Activated CD4-positive, alpha-beta T cell treated with anti-CD3 and anti-CD28 coated beads, Interleukin-2, amount 50 U/mL, for 4 hours (primary cell): ENCODE results near the gene CLDN16.

Experiments
- DNase-seq, 2 experiments: peaks; one replicate each; pipeline ENCODE4 v3.0.0-alpha.2; 2020

The CLDN16 gene

DNA sequence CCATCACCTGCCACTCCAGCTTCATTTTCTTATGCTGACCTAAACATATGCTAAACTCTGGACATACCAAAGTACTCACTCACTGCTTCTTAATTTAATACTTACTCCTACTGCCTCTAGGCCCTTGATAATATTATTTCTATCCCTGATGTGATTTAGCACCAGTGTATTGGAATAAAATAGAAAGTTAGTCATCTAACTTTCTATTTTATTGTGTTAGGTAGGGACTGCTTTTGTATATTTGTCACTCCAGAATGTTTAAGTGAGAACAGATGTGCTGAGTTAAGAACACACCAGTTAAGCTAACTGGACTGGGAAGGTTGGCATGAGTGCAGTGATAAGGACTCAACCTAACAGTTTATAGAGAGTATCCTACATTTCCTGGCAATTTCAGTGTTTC is 6.5 kb upstream of the CLDN16 start:
- DNase-seq: no peak

DNA sequence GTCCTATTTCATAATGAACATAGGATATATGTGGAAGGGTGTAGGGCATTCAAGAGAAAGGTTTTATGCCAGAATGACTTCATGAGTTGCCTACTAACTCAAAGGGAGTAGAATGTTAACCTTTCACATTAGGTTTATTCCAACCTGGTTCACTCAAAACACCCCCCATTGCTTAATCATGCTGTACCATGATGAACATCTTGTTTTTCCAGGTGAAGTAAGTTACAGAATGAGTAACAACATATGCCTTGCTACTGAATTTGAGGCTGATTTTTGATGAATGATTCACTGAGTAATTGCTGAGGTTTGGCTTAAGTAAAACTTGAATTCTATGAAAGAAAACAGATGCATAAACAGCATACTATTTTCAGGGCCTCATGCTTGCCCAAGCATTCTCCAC is 5.9 kb upstream of the CLDN16 start:
- no peak for DNase-seq

DNA sequence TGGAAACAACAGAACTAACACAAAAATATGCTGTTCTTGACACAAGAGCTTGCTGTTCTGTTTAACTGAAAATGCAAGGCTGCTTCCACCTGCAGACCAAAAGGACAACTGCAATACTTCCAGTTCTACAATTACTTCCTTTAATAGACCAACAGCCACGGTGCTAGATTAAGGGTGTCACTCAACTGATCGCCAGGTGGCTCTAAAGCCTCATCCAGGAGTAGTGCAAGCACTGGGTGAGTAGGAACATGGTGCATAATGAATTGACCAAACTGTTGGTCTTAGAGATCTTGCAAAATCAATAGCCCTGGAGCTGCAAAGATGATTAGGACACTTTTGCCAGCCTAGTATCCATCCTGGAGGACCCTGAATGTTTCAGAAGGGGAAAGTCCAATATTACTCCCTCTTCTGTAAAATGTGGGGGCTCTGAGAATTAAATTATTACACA is 3.6 kb upstream of the CLDN16 start:
- no peak for DNase-seq

DNA sequence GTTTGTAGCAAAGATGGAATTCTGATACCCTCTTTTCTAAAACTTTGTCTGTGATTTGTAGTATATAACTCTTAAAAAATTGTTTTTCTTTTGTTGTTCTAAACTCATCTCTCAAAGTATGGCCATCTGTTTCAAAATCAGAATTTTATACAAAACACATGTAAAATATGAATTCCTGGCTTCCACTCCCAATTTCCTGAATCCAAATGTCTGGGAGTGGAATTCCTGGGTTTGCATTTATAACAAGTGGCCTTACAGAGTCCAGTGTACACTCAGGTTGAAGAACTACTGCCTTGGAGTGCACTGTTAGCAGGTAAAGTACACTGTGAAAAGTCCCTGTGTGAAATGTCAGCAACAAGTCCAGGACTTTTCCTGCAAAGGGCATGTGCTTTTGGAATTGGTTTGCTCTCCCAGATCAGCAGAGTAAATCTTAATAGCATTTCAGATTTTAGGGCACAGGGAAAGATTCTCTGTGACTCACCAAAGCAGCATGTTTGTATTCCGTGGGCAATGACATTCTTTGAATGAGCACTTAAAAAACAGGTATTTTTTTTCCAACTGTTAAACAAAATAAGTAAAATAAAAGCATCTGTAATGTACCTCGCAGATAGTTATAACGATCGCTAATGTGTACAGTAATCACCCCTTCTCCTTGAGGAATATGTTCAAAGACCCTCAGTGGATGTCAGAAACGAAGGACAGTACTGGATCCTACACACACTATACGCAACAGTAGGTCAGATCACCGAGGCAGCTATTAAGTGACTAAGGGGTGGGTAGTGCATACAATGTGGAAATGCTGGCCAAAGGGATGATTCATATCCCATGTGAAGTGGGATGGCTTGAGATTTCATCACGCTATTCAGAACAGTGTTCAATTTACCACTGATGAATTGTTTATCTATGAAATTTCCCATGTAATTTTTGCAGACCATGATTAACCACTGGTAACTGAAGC is 2.0 kb upstream of the CLDN16 start:
- no peak for DNase-seq

DNA sequence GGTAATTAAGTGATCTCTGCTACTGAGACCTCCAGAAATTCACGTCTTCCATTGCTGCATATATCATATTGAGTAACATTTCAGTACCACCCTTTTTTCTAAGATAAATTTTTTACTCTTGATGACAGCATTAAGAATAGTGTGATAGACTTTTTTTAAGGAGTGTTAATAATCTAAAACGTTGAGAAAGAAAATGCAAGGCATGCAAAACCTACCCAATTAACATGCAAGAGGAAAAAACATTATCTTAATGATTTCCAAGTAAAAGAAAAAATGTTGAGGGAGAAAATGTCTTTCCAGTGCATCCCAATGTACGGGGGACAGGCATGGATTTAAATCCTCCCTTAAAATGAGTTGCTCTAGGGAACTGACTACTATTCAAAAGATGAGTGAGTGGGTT is 740 bp downstream of the CLDN16 start:
- no peak for DNase-seq

DNA sequence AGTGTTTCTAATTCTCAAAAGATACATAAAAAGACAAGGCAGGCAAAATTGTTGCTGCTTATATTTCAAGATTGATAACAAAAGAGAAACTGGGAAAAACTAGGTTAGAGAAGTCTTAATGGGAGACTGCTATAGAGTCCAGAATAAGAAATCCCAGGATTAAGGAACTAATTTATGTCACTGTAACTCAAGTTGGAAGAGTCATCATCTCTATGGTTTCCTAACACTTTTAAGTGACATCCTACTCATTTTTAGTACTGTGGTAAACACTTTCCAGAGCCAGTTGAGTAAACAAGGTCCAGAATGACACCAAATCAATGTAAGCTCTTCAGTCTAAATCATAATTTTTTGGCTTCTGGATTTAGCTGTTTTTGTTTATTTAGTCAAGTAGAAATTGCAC is 8.0 kb downstream of the CLDN16 start:
- DNase-seq: no peak

DNA sequence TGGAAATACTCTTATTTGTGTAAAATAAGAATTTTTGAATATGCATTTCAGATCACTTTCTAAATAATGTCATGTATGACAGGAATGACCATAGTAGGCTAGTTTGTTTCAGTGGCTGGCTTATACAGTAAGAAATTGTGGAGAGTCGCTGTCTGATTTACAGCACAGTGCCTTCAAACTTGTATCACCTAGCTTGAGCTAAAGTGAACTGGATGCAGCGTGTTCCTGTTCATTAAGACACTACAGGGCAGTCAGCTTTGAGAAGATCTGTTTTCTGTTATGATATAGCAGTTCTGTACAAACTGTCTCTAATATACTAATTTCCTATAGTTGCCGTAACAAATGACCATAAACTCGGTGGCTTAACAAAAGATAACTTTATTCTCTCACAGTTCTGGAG is 9.9 kb downstream of the CLDN16 start:
- no peak for DNase-seq

DNA sequence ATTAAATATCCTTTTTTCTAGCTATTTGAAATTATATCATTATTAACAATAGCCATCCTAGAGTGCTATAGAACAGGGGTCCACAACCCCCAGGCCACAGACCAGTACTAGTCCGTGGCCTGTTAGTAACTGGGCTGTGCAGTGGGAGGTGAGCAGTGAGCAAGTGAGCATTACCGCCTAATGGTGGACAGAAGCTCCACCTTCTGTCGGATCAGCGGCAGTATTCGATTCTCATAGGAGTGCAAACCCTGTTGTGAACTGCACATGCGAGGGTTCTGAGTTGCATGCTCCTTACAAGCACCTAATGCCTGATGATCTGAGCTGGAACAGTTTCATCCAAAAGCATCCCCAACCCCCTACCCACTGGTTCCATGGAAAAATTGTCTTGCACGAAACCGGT is 11.7 kb downstream of the CLDN16 start:
- no peak for DNase-seq

DNA sequence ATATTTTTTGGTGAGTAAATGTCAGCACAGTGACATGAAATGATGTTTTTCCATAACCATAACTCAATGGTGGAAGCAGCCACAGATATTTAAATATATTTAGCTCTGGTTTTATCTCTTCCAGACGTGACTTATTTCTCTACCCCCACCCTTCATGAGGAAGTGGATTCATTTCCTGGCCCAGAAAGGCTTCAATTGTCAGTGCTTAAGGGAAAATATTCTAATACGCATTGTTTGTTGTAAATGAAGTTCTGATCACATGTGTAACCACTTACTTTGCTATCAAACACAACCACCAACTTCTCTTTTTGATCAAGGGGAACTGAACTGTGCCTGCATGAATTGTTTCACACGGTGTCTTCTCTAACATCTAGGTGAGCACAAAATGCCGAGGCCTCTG is 14.0 kb downstream of the CLDN16 start:
- no peak for DNase-seq

DNA sequence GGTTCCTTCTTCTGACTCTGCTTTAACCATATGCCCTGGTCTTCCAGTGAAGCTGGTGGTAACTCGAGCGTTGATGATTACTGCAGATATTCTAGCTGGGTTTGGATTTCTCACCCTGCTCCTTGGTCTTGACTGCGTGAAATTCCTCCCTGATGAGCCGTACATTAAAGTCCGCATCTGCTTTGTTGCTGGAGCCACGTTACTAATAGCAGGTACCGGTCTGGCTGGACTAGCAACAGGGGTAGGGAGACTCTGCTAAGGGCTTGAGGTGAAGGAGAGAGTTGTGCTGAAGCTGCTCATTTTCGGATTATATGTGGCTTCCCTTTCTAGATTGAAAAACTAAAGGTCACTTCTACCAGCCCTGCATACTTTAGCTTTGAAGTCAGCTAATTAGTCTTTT is 16.8 kb downstream of the CLDN16 start:
- DNase-seq: no peak

DNA sequence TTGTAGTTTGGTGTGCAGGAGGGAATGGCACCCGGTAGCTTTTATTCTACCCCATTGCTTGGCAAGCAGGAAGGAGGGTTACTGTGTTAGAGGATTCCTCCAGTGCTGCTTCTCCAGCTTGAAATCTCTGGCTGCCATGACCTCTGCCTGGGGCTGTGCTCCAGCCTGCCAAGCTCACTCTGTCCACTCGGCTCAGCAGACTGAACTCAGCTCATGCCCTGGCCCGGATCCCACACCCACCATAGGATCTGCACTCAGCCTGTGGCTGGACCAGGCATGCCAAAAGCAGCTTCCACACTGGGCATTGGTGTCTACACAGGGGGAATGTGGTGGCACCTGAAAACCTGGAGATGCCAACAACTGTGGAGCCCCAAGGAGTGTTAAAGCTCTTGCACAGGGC is 26.3 kb downstream of the CLDN16 start:
- no peak for DNase-seq

DNA sequence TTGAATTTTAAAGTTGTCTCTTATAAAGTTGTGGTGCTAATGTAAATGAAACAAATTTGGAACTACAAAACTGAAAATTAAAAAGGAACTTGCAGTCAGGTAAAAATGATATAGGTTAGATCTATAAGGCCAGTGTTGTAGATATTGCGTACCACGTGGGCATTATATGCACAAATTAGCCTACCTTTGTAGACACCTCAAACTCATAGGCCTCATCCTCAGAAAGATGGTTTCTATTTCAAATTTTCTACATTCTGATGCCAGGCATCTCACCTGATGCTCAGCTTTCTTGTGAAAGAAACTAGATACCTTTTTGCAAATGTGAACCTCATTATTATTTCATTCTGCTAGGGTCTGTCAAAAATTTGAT is 36.1 kb downstream of the CLDN16 start:
- no peak for DNase-seq

DNA sequence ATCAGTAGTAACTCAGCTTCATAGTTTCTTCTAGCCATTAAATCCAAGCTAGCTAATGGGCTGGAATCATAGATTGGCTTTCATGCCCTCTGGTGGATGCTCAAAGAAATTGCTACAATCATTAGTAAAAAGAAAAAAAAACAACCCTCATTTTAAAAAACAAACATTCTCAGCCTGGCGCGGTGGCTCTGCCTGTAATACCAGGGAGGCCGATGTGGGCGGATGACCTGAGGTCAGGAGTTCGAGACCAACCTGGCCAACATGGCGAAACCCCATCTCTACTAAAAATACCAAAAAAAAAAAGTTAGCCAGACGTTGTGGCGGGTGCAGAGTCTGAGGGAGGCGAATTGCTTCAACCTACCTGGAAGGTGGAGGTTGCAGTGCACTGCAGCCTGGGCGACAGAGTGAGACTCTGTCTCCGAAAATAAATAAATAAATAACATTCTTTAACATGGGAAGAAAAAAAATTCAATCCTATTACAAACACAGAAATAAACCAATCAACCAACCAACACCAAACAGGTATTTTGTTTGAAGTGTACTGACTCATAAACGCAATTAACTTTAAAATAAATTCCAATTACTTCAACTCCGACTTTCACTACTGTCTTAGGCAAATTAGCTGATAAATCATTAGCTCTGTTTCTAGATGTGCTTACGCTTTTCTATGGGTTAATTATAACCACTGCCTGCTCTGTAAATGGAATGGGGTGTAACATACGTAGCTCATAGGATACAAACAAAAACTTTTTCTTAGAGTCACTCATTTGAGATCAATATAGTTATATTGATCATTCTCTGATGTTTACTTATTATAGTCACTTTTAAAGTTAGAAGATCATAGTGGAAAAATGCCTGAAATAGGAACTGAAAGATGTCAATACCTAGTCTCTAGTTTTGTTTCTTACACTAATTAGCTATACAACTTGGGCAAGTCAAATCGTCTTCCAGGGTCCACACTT is 36.8 kb downstream of the CLDN16 start:
- peak; percentile 2 to 3 for DNase-seq

DNA sequence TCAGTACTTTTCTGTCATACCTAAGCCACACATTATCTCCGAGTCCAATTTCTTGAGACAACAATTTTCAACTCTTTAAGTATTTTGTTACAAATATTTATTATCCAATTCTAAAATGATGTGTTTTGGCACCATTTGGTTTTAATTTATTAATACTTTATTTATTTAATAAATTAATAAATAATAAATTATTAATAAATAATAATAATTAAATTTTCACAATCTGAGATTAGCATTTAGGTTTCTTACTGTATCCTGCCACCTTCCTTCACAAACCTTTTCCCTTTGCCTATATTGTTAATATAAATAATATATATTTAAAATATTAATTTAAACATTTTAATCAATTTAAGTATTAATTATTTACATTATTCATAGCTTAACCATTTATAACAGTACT is 37.9 kb downstream of the CLDN16 start:
- no peak for DNase-seq

DNA sequence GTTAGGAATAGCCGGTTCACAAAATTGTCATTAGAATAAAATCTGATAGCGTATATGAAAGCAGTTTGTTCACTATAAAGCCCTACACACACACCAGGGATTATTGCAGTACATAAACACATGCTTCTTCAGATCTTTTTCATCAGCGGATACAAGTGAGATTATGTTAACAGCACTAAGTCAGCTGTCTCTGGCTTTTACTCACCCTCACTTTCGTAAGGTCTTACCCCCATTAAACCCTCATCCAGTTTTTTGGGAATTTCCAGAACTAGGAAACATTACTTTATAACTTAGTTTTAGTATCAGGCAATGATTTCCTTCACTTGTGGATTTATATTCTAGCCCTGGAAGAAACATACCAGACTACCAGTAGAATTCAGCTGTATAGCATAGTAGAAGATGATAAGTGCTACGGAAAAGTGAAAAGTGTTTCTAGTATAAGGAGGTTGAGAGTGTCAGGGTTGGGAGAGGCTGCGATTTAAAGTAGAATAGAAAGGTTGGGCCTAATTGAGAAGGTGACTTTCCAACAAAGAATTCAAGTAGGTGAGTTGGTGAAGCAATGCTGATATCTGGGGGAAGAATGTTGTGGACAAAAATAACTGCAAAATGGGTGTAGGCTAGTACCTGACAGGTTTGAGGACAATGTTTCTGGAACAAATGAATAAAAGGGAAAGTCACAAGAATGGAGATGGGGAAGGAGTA is 39.0 kb downstream of the CLDN16 start:
- no peak for DNase-seq

DNA sequence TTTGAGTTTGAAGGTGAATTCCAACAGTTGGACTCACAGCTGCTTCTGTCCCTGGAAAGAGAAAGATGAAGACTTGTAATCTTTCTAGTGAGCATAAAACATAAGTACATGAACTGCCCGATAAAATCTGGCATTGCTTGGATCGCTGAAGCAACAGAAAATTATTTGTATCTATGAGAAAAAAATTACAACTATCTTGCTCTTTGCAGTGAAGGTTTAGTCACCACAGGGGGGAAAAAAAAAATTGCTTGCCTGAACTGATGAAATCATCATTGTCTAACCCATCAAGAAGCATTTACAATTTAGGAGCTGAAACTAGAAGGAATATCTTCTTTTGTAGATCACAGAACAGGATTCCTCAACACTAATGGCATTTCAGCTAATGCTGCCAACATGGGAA is 41.7 kb downstream of the CLDN16 start:
- DNase-seq: no peak

DNA sequence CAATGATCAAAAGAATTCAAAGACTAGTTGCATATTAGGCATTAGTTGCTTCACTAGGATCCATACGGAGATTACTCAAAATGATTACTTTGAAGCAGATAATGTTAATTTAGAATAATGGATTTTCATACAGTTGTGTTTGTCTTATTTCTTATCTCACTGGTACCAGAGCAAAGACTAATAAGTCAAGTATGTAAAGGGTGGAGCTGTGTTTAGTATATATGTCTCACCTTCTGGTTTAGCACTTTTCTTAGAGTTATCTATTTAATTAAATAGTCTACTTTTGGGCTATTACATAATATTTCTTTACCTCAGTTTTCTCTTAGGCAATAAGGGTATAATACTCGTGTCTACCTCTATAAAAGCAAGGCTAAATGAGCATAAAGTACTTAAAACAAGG is 42.9 kb downstream of the CLDN16 start:
- no peak for DNase-seq

DNA sequence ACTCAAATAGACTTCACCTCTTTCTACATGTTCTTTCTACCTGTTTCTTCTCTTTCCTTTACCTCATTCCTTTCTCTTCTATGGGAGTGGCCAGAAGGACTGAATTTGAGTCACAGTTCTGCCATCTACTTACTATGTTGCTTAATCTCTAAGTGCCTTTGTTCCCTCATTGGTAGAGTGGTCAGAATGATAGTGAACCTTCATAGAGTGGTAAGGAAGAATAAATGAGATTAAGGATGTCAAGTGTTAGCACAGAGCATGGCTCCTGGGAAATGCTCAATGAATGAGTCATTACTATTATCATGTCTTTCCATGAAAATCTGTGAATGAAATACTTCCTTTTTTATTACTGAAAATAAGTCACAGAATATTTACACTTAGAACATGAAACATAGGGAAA is 44.3 kb downstream of the CLDN16 start:
- no peak for DNase-seq

DNA sequence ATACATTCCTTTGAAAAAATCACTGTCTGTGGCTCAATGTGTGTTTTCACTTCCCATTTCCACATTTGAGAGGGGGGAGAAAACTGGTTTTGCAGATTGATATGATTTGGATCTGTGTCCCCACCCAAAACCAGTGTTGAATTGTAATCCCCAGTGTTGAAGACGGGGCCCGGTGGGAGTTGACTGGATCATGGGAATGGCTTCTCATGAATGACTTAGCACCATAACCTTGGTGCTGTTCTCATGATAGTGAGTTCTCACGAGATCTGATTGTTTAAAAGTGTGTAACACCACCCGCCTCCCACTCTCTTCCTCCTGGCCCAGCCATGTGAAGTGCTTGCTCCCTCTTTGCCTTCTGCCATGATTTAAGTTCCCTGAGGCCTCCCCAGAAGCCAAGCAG is 45.7 kb downstream of the CLDN16 start:
- no peak for DNase-seq

DNA sequence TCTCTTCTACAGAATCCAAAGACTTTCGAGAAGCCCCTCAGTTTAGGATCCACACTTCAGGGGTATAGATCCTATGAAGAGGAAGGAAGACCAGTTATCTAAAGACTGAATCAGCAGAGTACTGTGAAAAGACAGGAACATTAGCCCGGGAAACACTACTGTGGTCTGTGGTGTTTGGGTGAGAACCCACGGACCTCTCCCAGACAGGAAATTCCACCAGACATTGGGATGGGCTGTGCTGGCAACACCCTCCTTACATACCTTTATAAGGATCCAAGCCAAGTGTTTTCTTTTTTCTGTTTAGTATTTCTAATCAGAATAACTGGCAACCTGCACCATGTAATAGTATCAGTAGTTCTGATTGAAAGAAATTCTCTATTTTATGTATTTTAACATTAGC is 47.7 kb downstream of the CLDN16 start:
- DNase-seq: no peak

DNA sequence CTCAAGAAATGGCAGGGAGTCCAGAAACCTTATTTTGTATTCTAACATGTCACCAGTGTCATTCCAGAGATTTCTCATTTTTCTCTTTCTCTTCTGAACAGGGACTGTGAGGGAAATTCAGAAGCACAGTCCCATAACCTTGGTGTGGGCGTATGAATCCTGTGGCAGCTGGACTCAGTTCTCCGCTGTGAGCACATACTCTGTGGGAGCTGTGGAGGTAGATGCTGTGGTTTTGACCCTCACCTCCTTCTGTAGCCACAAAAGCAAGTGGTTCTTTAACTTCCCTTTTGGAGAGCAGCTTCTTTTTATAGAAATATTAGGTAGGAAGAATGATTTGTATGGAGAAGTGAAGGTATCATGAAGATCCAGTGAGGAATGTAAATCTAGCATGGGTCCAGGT is 48.4 kb downstream of the CLDN16 start:
- no peak for DNase-seq

DNA sequence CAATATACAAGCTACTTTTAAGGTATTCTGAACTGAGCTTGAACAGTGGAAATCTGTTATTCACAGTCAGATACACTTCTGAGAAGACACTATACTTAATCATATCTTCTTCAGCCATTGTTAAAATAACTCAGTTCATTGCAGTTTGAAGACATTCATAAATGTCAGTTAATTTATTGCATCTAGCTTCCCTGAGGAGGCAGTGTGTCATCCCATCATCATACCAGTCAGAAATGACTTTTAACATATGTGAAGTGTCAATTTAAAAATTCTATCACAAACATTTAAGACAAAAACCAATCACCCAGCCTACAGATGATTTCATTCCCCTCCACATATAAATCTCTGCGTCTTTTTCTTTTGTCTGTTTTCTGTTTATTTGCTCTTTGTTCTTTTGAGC is 54.3 kb downstream of the CLDN16 start:
- DNase-seq: no peak

DNA sequence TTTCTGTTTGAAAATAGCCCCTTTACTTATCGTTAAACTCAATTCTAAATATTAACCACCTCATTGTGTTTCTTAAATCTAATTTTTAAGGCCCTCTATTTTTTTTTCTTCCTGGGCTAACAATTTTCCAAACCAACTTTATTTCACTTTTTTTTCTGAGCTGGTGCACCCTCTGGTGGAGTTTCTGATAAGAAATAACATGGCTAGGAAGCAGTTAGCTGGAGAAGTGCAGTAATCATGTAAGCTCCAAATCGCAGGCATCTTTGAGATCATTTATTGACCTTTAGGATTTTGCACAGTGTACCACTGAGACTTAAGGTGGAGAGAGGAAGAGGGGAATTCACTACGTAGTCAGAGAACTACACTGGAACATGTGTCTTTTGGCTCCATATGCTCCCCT is 55.3 kb downstream of the CLDN16 start:
- no peak for DNase-seq
